Neural cell (in vitro differentiated cells): Measurements from ENCODE around the gene TMCC2.

Source experiments
- POLR2AphosphoS5 ChIP-seq: IDR thresholded peaks from 2 replicates; pipeline ENCODE4 v1.6.1; 2012
- RAD21 ChIP-seq: fragments of 450-650 bp; conservative IDR thresholded peaks from 2 replicates; pipeline ENCODE4 v1.6.1; 2014; ENCODE audit warnings: antibody characterized with exemption, mild to moderate bottlenecking, moderate library complexity
- TAF1 ChIP-seq: IDR thresholded peaks from 2 replicates; pipeline ENCODE4 v1.6.1; 2012; ENCODE audit warnings: low read depth

DNA sequence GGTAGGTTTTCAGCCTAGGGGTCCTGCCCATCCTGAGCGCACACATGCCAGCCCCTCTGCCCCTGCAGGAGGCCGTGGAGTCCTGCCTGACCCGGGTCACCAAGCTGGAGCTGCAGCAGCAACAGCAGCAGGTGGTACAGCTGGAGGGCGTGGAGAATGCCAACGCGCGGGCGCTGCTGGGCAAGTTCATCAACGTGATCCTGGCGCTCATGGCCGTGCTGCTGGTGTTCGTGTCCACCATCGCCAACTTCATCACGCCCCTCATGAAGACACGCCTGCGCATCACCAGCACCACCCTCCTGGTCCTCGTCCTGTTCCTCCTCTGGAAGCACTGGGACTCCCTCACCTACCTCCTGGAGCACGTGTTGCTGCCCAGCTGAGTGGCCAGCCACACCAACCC is 44.0 kb downstream of the TMCC2 start:
- TF ChIP-seq POLR2AphosphoS5 (no peak), TAF1 (no peak), RAD21 (no peak)
